CD1c-positive myeloid dendritic cell (primary cell): Measurements from ENCODE around the gene CKMT2.

Source experiments
- DNase-seq: peaks from one replicate; pipeline ENCODE4 v3.0.0-alpha.2; 2016; ENCODE audit errors: extremely low spot score

The CKMT2 gene

GRCh38 chr5:81216152-81216551, 17.0 kb upstream of the CKMT2 start:
- no peak for DNase-seq

GRCh38 chr5:81219389-81219788, 13.7 kb upstream of the CKMT2 start:
- no peak for DNase-seq

GRCh38 chr5:81222285-81222684, 10.8 kb upstream of the CKMT2 start:
- DNase-seq: no peak

GRCh38 chr5:81225463-81225862, 7.7 kb upstream of the CKMT2 start:
- DNase-seq: no peak

- DNase-seq: no peak
These were observed 6.8 kb upstream of the CKMT2 start for GRCh38 chr5:81226286-81226685.

GRCh38 chr5:81226949-81227348, 6.2 kb upstream of the CKMT2 start:
- no peak for DNase-seq

GRCh38 chr5:81228084-81228483, 5.0 kb upstream of the CKMT2 start:
- no peak for DNase-seq

GRCh38 chr5:81230416-81230815, 2.7 kb upstream of the CKMT2 start:
- DNase-seq: no peak

- no peak for DNase-seq
These were observed 550 bp upstream of the CKMT2 start for GRCh38 chr5:81232464-81233079.

GRCh38 chr5:81234299-81234698, 1.2 kb downstream of the CKMT2 start:
- no peak for DNase-seq

GRCh38 chr5:81234801-81235200, 1.7 kb downstream of the CKMT2 start:
- no peak for DNase-seq

- no peak for DNase-seq
These were observed 2.4 kb downstream of the CKMT2 start for GRCh38 chr5:81235287-81236072.

- DNase-seq: no peak
These were observed 5.3 kb downstream of the CKMT2 start for GRCh38 chr5:81238460-81238859.

- no peak for DNase-seq
These were observed 6.5 kb downstream of the CKMT2 start for GRCh38 chr5:81239613-81240012.

GRCh38 chr5:81241001-81241400, 7.9 kb downstream of the CKMT2 start:
- DNase-seq: no peak

- no peak for DNase-seq
These were observed 9.0 kb downstream of the CKMT2 start for GRCh38 chr5:81241961-81242648.

GRCh38 chr5:81242906-81243436, 9.8 kb downstream of the CKMT2 start:
- DNase-seq: no peak

- no peak for DNase-seq
These were observed 11.3 kb downstream of the CKMT2 start for GRCh38 chr5:81244451-81244850.

GRCh38 chr5:81245871-81246235, 12.7 kb downstream of the CKMT2 start:
- DNase-seq: no peak

GRCh38 chr5:81246697-81247096, 13.6 kb downstream of the CKMT2 start:
- no peak for DNase-seq

GRCh38 chr5:81247441-81247972, 14.4 kb downstream of the CKMT2 start:
- no peak for DNase-seq

GRCh38 chr5:81249240-81249639, 16.1 kb downstream of the CKMT2 start:
- DNase-seq: no peak

GRCh38 chr5:81250004-81250403, 16.9 kb downstream of the CKMT2 start:
- DNase-seq: no peak
